ENCODE measurements around the gene USH2A.
"Not testable (repeated sequence)": the region's sequence is repeated elsewhere in the genome, so short reads cannot be mapped to it uniquely, and the experiment has no call there.

Gene USH2A

GRCh38 chr1:216014086-216014485 is 409.2 kb downstream of the USH2A start (continued):
- TF ChIP-seq KLF17 (tag by site-specific recombination; IDR thresholded peaks at IDR 0.05) = no peak
- no peak for TF ChIP-seq PRDM6 (tag by site-specific recombination; IDR thresholded peaks at IDR 0.05)
- TF ChIP-seq HOXA7 (CRISPR knock-in tag; IDR thresholded peaks at IDR 0.05; ENCODE audit: borderline replicate concordance) = no peak
- TF ChIP-seq ZNF621 (tag by site-specific recombination; IDR thresholded peaks at IDR 0.05) = no peak
- TF ChIP-seq ATF2 (tag by site-specific recombination; IDR thresholded peaks at IDR 0.05; ENCODE audit: low read depth) = no peak

GRCh38 chr1:216009456-216009855 is 413.8 kb downstream of the USH2A start:
- POLR2A ChIA-PET; H3K4me3 ChIP-seq (ENCODE audit: low read depth, low read length); H3K27ac ChIP-seq (ENCODE audit: extremely low read depth, low read depth, low read length); H3K9me3 ChIP-seq (ENCODE audit: control insufficient read depth, insufficient read depth, low read depth, low read length); H3K36me3 ChIP-seq (ENCODE audit: control insufficient read depth in 2 of 2, insufficient read depth in 1 of 2, low read length in 2 of 2); H3K4me1 ChIP-seq (ENCODE audit: control insufficient read depth, insufficient read depth, low read length); CTCF ChIA-PET: not testable (repeated sequence)

GRCh38 chr1:216005916-216006315 is 417.3 kb downstream of the USH2A start:
- Histone ChIP-seq H3K4me1 (ENCODE audit: control insufficient read depth, insufficient read depth, low read length) (no peaks in the 10 kb centered on the region), H3K4me3 (ENCODE audit: low read depth, low read length) (no peak overlapping the region), H3K36me3 (ENCODE audit: control insufficient read depth in 2 of 2, insufficient read depth in 1 of 2, low read length in 2 of 2) (no peaks in the 10 kb centered on the region), H3K27ac (ENCODE audit: extremely low read depth, low read depth, low read length) (no peak overlapping the region), H3K9me3 (ENCODE audit: control insufficient read depth, insufficient read depth, low read depth, low read length) (no peaks in the 10 kb centered on the region)
- ChIA-PET POLR2A (no interaction called here), CTCF (no interaction called here)
- TF ChIP-seq ZNF600 (tag by site-specific recombination; IDR thresholded peaks at IDR 0.05) (no peak), FEZF1 (tag by site-specific recombination; IDR thresholded peaks at IDR 0.05) (no peak), ZFP37 (tag by site-specific recombination; IDR thresholded peaks at IDR 0.05) (no peak), GLIS1 (tag by site-specific recombination; IDR thresholded peaks at IDR 0.05) (no peak), ZNF548 (tag by site-specific recombination; IDR thresholded peaks at IDR 0.05) (no peak), ZNF513 (tag by site-specific recombination; IDR thresholded peaks at IDR 0.05) (no peak), ELK4 (IDR thresholded peaks at IDR 0.05; ENCODE audit: borderline replicate concordance, low read depth, low read length) (no peak), ZNF133 (tag by site-specific recombination; IDR thresholded peaks at IDR 0.05) (no peak), ZNF449 (tag by site-specific recombination; IDR thresholded peaks at IDR 0.05) (no peak), ZNF211 (tag by site-specific recombination; IDR thresholded peaks at IDR 0.05; ENCODE audit: low read depth) (no peak), ZNF248 (tag by site-specific recombination; IDR thresholded peaks at IDR 0.05) (no peak), ZSCAN4 (tag by site-specific recombination; IDR thresholded peaks at IDR 0.05) (no peak), HIC1 (tag by site-specific recombination; IDR thresholded peaks at IDR 0.05) (no peak), PATZ1 (tag by site-specific recombination; IDR thresholded peaks at IDR 0.05) (no peak)

Measured in HEK293 (cell line).